ENCODE data around the gene OR51I1.
A peak's percentile ranks its signal among the peaks of the same experiment; 100 is the strongest.

The OR51I1 gene

GRCh38 chr11:5441414-5441813, at the start of gene OR51I1:
Gene OR51I1, minus strand, starts transcription at chr11:5441514. Its CDS starts 0 bp downstream, at chr11:5441514.
- no peak for DNase-seq

DNA sequence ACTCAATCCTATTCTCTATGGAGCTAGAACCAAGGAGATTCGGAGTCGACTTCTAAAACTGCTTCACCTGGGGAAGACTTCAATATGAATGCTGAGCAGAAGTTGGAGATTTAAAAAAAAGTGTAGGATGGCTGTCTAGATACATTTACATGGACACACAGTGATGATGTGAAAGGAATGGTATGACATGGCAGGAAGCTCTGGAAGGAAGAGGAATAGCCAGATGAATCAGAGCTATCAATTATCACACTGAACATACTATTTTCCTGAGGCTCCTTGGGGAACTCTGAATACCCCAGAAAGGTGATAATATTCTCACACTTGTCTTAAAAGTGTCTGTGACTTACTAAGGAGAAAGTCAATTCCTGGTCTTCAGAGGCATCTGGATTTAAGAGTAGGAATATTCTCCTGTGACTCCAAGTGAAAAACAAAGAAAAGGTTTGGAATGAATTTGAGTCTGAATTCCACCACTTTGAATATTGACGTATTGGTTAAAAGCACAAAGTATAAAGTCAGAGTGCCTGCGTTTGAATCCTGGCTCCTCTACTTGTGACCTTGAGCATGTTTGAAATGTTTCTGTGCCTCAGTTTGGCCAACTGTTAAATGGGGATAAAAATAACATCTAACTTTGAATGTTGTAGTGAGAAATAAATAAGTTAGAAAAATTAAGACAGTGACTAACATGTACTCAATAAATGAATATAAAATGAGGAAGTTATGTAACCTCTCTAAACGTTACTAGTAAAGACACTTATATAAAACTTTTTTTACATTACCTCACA, 48.5 kb upstream of the OR51I1 start:
- no peak for DNase-seq

GRCh38 chr11:5488798-5489399, 47.6 kb upstream of the OR51I1 start:
- no peak for DNase-seq

- no peak for DNase-seq
These were observed 47.1 kb upstream of the OR51I1 start, which contains the start of gene OR52D1 for GRCh38 chr11:5488385-5488784. Gene OR52D1, plus strand, starts transcription at chr11:5488685. Its CDS starts 22 bp downstream, at chr11:5488707.

- DNase-seq = no peak
These were observed 45.1 kb upstream of the OR51I1 start for GRCh38 chr11:5486421-5486820.

GRCh38 chr11:5486003-5486402, 44.7 kb upstream of the OR51I1 start:
- no peak for DNase-seq

DNA sequence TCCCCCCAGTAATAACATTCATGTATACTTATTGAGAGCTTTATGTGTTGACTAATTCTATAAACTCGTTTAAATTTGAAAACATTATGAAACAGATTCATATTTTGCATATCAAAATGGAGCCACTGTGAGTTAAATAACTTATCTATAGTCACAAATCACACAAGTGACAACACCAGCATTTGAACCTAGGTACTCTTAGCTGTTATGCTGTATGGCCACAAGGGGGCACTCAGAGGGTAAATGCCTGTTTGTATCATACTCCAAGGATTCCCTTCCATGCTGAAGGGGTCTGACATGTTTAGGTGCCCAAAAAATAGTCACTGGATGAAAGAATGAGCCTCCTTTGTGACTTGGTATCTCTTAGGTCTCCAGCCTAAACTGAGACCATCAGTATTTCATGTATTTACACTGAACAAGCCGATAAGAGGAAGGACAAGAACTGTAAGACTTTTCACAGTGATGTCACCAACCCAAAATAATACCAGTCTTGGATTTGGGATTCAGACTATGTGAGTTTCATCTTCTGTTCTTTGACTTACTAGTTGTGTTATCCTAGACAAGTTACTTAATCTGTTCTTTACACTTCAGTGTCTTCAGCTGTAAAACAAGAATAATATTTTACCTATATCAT, 35.0 kb upstream of the OR51I1 start:
- peak; percentile 4 to 39 for DNase-seq

DNA sequence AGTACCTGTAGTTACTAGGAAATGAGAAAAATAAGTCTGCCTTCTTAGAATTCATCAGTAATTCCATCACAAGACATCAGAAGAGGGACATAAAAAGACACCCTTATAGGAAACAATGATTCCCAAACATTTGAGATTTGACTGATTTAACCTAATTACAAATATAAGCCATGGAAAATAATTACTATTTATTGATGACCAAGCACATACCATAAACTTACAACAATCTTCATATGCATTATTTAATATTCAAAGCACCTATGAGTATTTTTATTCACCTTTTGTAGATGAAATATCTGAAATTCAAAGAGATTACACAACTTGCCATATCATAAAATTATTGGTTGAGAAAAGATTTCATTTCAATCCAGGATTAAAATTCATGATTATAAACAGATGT, 32.6 kb upstream of the OR51I1 start:
- DNase-seq = no peak

DNA sequence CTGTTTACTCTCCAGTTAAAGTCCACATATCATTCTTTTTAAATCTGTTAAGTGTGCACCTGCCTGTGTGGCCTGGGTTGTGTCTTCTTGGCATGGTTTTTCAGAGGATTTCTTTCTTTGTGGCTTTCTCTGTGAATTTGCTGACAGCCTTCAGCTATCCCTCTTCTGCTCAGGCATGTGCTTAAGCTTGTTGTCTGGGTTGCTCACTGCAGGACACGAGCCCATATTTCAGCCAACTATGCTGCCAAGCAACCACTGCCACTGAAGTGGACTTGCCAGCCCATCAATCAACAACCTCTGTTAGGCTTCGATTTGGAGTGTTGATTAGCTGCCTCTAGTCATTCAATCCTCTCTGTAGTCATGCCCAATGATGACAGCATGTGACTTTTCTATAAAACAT, 26.2 kb upstream of the OR51I1 start:
- DNase-seq = no peak

GRCh38 chr11:5460983-5461621, 19.8 kb upstream of the OR51I1 start:
- DNase-seq = no peak

GRCh38 chr11:5449432-5449831, 8.1 kb upstream of the OR51I1 start:
- no peak for DNase-seq

GRCh38 chr11:5449023-5449422, 7.7 kb upstream of the OR51I1 start, which contains the start of gene OR51I2:
Gene OR51I2, plus strand, starts transcription at chr11:5449323. Its CDS starts 4,166 bp downstream, at chr11:5453489.
- no peak for DNase-seq

GRCh38 chr11:5443835-5444393, 2.6 kb upstream of the OR51I1 start:
- no peak for DNase-seq

DNA sequence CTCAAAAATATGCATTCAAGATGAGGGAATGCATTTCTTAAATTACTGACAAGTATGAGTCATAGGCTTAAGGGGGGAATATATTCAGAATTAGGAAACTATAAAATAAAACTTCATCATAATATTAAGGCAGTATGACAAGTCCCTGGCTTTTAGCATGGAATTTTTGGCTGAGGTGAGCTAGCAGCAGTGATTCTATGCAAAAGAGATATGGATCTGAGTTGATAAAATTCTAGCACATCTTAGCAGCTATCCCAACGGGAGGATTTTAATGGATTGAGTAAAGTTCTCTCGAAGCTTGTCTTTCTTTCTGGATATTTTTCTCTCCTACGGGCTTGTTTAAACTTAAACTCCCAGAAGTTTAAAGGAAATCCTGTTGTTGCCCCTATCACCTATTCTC, 18.2 kb downstream of the OR51I1 start:
- DNase-seq = no peak

DNA sequence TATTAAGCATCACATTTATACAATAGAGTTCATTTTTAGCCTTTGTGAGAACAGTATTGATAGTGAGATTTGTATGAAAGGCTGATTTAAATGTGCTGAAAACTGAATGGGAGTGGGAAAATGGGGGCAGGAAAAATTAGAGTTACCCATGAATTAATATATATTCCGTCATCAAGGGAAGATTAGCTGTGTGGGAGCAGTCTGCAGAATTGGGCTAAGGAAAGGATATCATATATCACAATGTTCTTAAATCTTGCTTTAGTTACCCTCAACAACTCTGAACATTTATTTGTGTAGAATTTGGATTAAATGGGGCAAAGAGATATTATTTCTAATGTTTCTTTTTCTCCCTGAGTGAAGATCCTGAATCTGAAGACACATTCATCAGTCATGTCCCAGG, 19.5 kb downstream of the OR51I1 start, which contains the start of gene OR51Q1:
OR51Q1 (plus strand) TSS at position 301 of the 400 bp plus-strand sequence; CDS start at position 391, 90 bp downstream.
- DNase-seq = no peak

GRCh38 chr11:5420993-5421392, 20.3 kb downstream of the OR51I1 start:
- DNase-seq = no peak

- DNase-seq = no peak
These were observed 36.1 kb downstream of the OR51I1 start for GRCh38 chr11:5405173-5405572.

DNA sequence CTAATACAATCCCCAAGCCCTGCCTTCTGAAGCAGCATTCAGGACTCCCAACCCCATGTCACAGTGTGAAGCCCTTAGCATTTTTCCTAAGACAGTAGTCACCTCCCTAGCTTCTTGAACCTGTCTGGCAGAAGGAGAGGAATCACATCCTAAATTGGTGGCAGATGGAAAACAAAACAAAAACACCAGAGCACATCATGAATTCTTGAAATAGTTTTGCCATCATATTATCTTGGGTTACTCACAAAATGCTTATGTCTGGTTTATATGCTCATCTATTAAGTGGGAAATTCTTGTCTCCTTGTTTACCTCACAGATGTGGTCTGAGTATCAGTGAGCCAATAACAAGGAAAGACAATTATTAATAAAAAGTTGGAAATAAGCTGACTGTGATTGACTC, 42.4 kb downstream of the OR51I1 start:
- no peak for DNase-seq

DNA sequence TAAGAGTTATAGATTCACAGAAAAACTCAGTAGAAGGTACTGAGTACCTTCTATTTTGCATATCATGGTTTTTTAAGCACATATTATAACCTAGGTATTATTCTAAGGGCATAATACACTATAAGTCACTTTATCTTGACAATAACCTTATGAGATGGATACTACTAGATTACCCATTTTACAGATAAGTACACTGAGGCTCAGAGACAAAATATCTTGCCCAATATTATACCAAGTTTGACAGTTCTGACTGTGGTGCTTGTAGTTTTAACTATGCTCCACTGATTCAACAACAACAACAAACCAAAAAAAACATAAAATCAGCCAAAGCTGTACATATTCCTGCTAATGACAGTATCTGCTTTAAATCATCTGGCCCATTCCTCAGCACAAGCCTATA, 47.2 kb downstream of the OR51I1 start:
- DNase-seq = no peak

All from NCI-H524 (cell line).